CD4-positive, CD25-positive, alpha-beta regulatory T cell (primary cell): ENCODE measurements around the gene GRK3. TPM values are rescaled to one million over a fixed set of nuclear protein-coding genes. Genes with fewer than 3 reads are reported as not detected.

Source experiments
- ATAC-seq, 2 donors: fragments of 150-1000 bp; cut with Tn5 transposase; one replicate each; pipeline ENCODE4 v1.10.0; 2021; ENCODE audit warnings: low read depth in 2 of 2, moderate number of reproducible peaks in 2 of 2, moderate library complexity in 1 of 2
- DNase-seq, 3 donors: peaks; one replicate each; pipeline versions ENCODE4 v3.0.0 to v3.0.0-alpha.2; 2012 to 2022; ENCODE audit warnings: mixed read lengths in 1 of 3
- H3K27ac ChIP-seq: one replicate; pipeline ENCODE4 v1.7.0; 2013; ENCODE audit warnings: mild to moderate bottlenecking, low read length; ENCODE audit not compliant: insufficient read depth, poor library complexity, severe bottlenecking
- H3K27me3 ChIP-seq: one replicate; pipeline ENCODE4 v1.7.0; 2013; ENCODE audit warnings: low read length; ENCODE audit not compliant: control insufficient read depth, insufficient read depth
- H3K36me3 ChIP-seq: one replicate; pipeline ENCODE4 v1.7.0; 2013; ENCODE audit warnings: mild to moderate bottlenecking, low read length, moderate library complexity; ENCODE audit not compliant: control insufficient read depth, insufficient read depth
- H3K4me1 ChIP-seq: 2 replicates; pipeline ENCODE4 v1.7.0; 2013; ENCODE audit warnings: mild to moderate bottlenecking, low read length; ENCODE audit not compliant: insufficient read depth, control insufficient read depth, poor library complexity, severe bottlenecking
- H3K4me3 ChIP-seq: one replicate; pipeline ENCODE4 v1.7.0; 2013; ENCODE audit warnings: low read depth, mild to moderate bottlenecking, low read length, moderate library complexity
- H3K9me3 ChIP-seq, 2 experiments: 1 replicate in 1 of 2; 2 replicates in 1 of 2; pipeline ENCODE4 v1.7.0; 2013; ENCODE audit warnings: low read length in 2 of 2, mild to moderate bottlenecking in 1 of 2, moderate library complexity in 1 of 2; ENCODE audit not compliant: control insufficient read depth in 2 of 2
- H3K27ac Mint-ChIP-seq, 3 donors: one replicate each; pipeline ENCODE4 v1.8.0; 2020 to 2022; ENCODE audit warnings: mild to moderate bottlenecking in 3 of 3, mixed read lengths in 3 of 3, moderate library complexity in 2 of 3
- H3K27me3 Mint-ChIP-seq: one replicate; pipeline ENCODE4 v1.8.0; 2022; ENCODE audit warnings: mild to moderate bottlenecking, mixed read lengths
- H3K36me3 Mint-ChIP-seq: one replicate; pipeline ENCODE4 v1.8.0; 2020; ENCODE audit warnings: mixed read lengths
- H3K4me1 Mint-ChIP-seq, 4 donors: one replicate each; pipeline ENCODE4 v1.8.0; 2020 to 2022; ENCODE audit warnings: mixed read lengths in 4 of 4, mild to moderate bottlenecking in 1 of 4
- H3K4me3 Mint-ChIP-seq, 4 donors: one replicate each; pipeline ENCODE4 v1.8.0; 2020 to 2022; ENCODE audit warnings: mild to moderate bottlenecking in 4 of 4, mixed read lengths in 4 of 4, moderate library complexity in 3 of 4
- H3K9me3 Mint-ChIP-seq, 7 donors: one replicate each; pipeline ENCODE4 v1.8.0; 2020 to 2022; ENCODE audit warnings: mixed read lengths in 7 of 7, mild to moderate bottlenecking in 3 of 7, moderate library complexity in 2 of 7
- polyA plus RNA-seq, 4 donors: library from polyadenylated mRNA; unstranded; fragments of 300-500 nt; fragmentation: Illumina TruSeq; gene quantifications; one replicate each; pipeline ENCODE4 v1.2.3, GENCODE V29; 2021
- total RNA-seq: library from RNA; stranded (reverse); gene quantifications from one replicate; pipeline ENCODE4 v1.2.3, GENCODE V29; 2022

Gene GRK3
- total and polyA plus RNA-seq, 5 donors from 2014 or later = 0.51 to 3.5 (median 1.1) TPM

DNA sequence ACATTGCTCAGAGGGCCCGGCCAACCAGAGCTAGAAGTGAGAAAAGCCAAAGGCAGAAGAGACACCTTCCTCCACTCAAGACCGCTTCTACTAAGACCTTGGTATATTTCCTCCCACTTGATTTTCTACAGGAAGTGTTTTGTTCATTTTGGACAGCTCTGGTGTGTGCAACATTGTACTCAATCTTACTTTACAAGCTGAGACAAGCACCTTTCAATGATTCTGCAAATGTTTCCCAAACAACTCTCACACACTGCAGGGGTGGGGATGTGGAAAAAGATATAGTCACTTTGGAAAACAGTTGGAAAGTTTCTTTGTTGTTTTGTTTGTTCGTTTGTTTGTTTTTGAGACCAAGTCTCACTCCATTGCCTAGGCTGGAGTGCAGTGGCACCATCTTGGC lies 193.2 kb downstream of the GRK3 start:
- H3K36me3 Mint-ChIP-seq = no peaks in the 10 kb centered on the region
- H3K4me1 Mint-ChIP-seq = peaks cover 0 to 4% (median 0%) of the 10 kb centered on the region in 4 donors
- peak in 1 of 3 donors; percentile 46 for DNase-seq
- ATAC-seq = no peak
- no peaks in the 10 kb centered on the region for H3K9me3 Mint-ChIP-seq
- Histone ChIP-seq H3K4me1 (no peaks in the 10 kb centered on the region), H3K9me3 (no peaks in the 10 kb centered on the region), H3K4me3 (no peak overlapping the region), H3K27ac (no peak overlapping the region), H3K27me3 (no peaks in the 10 kb centered on the region), H3K36me3 (no peaks in the 10 kb centered on the region)
- H3K27me3 Mint-ChIP-seq = no peaks in the 10 kb centered on the region
- H3K27ac Mint-ChIP-seq = no peak overlapping the region
- no peak overlapping the region for H3K4me3 Mint-ChIP-seq

DNA sequence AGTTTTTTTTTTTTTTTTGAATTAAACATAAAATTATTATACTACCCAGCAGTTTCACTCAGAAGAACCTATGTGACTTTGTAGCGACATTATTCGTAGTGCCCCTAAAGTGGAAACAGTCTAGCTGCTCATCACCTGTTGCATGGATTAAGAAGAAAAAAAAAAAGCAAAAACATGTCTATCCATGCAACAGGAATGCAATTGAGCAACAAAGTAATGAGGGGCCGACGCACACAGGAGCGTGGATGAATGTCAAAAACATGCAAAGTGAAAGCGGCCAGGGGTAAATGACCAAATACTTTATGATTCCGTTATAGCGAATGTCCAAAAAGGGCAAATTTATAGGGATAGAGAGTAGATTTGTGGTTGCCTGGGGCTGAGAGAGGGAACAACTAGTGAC lies 193.8 kb downstream of the GRK3 start:
- H3K9me3 ChIP-seq = no peaks in the 10 kb centered on the region

DNA sequence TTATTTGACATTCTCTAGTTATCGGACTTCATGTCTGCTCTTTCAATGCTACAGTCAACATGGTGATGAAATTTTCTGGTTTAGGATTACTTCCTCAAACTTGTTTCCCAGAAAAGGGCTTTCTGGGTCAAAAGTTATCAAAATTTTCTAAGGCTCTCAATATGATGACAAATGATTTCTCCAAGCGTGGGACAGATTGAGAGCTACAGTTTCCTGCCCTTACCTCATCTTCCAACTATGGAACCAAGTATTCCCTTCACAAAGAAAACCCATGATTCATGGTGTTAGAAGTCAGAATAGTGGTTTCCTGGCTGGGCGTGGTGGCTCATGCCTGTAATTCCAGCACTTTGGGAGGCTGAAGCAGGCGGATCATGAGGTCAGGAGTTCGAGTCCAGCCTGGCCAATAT lies 195.4 kb downstream of the GRK3 start:
- DNase-seq = no peak
- H3K4me1 Mint-ChIP-seq = peaks cover 0 to 4% (median 0%) of the 10 kb centered on the region in 4 donors
- H3K27ac Mint-ChIP-seq = no peak overlapping the region
- H3K4me1 ChIP-seq = no peaks in the 10 kb centered on the region
- no peaks in the 10 kb centered on the region for H3K36me3 ChIP-seq
- no peaks in the 10 kb centered on the region for H3K9me3 ChIP-seq
- no peak for ATAC-seq
- no peaks in the 10 kb centered on the region for H3K36me3 Mint-ChIP-seq
- H3K27me3 ChIP-seq = no peaks in the 10 kb centered on the region
- peaks cover 0 to 1% (median 0%) of the 10 kb centered on the region in 7 donors for H3K9me3 Mint-ChIP-seq
- H3K27me3 Mint-ChIP-seq = no peaks in the 10 kb centered on the region
- no peak overlapping the region for H3K4me3 ChIP-seq
- H3K4me3 Mint-ChIP-seq = no peak overlapping the region
- H3K27ac ChIP-seq = no peak overlapping the region

More for the DNA sequence above, 193.8 kb downstream of the GRK3 start:
- no peak for DNase-seq
- H3K4me1 ChIP-seq = no peaks in the 10 kb centered on the region
- H3K4me1 Mint-ChIP-seq = peaks cover 0 to 4% (median 0%) of the 10 kb centered on the region in 4 donors
- no peaks in the 10 kb centered on the region for H3K36me3 ChIP-seq
- no peak for ATAC-seq
- H3K4me3 ChIP-seq = no peak overlapping the region
- H3K27ac Mint-ChIP-seq = no peak overlapping the region
- no peaks in the 10 kb centered on the region for H3K36me3 Mint-ChIP-seq
- H3K27me3 Mint-ChIP-seq = no peaks in the 10 kb centered on the region
- H3K4me3 Mint-ChIP-seq = no peak overlapping the region
- H3K9me3 Mint-ChIP-seq = no peaks in the 10 kb centered on the region
- H3K27ac ChIP-seq = no peak overlapping the region
- H3K27me3 ChIP-seq = no peaks in the 10 kb centered on the region

DNA sequence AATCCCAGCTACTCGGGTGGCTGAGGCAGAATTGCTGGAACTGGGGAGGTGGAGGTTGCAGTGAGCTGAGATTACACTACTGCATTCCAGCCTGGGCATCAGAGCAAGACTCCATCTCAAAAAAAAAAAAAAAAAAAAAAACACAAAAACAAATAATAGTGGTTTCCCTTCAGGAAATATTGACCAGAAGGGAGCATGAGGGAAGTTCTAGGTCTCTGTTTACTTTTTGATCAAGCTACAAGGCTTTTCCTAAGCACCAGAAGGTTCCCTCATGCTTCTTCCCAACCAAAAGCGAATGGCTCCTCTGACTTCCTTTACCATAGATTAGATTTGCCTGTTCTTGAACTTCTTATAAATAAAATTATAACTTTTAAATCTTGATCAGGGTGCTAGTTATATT lies 195.8 kb downstream of the GRK3 start:
- no peaks in the 10 kb centered on the region for H3K36me3 Mint-ChIP-seq
- H3K4me1 Mint-ChIP-seq = peaks cover 0 to 4% (median 0%) of the 10 kb centered on the region in 4 donors
- no peak overlapping the region for H3K4me3 Mint-ChIP-seq
- no peaks in the 10 kb centered on the region for H3K9me3 ChIP-seq
- no peak overlapping the region for H3K27ac ChIP-seq
- ATAC-seq (no peak), DNase-seq (no peak)
- H3K36me3 ChIP-seq = no peaks in the 10 kb centered on the region
- H3K4me1 ChIP-seq = no peaks in the 10 kb centered on the region
- H3K27ac Mint-ChIP-seq = no peak overlapping the region
- H3K27me3 Mint-ChIP-seq = no peaks in the 10 kb centered on the region
- H3K27me3 ChIP-seq = no peaks in the 10 kb centered on the region
- no peak overlapping the region for H3K4me3 ChIP-seq
- peaks cover 0 to 2% (median 0%) of the 10 kb centered on the region in 7 donors for H3K9me3 Mint-ChIP-seq

DNA sequence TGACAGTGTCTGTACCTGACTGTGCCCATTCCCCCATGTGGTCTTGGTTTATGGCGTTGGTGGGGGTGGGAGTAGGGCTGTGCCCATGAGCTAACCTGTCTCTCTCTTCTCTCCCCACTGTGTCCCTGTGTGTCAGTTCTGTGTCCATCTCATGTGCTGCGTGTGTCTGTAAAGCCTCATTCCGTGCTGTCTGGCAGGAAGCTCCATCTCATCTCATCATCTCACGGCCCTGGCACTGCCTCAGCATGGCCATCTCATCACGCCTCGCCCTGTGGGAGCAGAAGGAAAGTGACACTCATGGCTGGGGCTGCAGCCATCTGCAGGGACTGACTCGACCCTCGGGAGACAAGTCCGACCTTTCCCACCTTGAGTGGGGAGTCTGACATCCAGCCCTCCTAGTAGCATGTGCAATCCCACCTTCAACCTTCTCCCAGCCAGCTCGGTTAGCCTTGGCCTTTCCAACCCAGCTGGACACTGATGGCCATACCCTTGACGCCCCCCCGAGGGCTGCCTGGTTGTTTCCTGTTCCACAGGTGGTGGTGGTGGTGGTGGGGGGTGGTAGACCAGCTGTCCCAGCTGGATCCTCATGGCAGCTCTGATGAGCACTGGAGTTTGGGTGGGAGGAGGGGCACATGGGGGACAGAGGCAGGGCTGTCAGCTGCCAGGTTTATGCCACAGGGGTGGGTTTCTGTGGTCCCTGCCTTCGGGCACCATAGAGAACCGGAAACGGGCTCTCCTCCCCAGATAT lies 196.5 kb downstream of the GRK3 start:
- Mint-ChIP-seq H3K27me3 (no peaks in the 10 kb centered on the region), H3K36me3 (peaks cover 4% of the 10 kb centered on the region), H3K27ac (no peak overlapping the region), H3K4me3 (no peak overlapping the region), H3K4me1 (peaks cover 0 to 4% (median 0%) of the 10 kb centered on the region in 4 donors), H3K9me3 (peaks cover 0 to 7% (median under 1%) of the 10 kb centered on the region in 7 donors)
- DNase-seq (no peak), ATAC-seq (no peak)
- Histone ChIP-seq H3K9me3 (peaks cover 4 to 6% of the 10 kb centered on the region in 2 experiments), H3K27ac (no peak overlapping the region), H3K27me3 (no peaks in the 10 kb centered on the region), H3K4me3 (no peak overlapping the region), H3K36me3 (no peaks in the 10 kb centered on the region), H3K4me1 (no peaks in the 10 kb centered on the region)

DNA sequence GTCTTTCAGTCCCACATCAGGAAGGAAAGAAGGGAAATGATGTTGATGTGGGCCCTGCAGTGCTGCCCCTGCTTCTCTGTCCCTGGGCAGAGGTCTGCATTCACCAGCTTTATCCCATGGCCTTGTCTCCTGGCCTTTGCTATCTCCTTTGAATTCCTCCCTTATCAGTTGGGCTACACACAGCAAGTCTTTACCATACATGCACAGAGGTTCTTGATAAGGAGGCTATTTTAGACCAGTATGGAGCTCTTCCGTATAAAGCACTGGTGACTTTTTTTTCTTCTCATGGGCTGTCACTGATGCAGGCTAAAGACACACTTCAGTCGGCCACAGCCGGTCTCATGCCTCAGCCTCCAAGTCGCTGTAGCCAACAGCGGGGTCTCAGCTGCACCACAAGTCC lies 197.7 kb downstream of the GRK3 start:
- Histone ChIP-seq H3K4me3 (no peak overlapping the region), H3K27ac (no peak overlapping the region), H3K36me3 (no peaks in the 10 kb centered on the region), H3K27me3 (no peaks in the 10 kb centered on the region), H3K4me1 (no peaks in the 10 kb centered on the region), H3K9me3 (peaks cover 10 to 15% of the 10 kb centered on the region in 2 experiments)
- Mint-ChIP-seq H3K4me1 (peaks cover 0 to 4% (median 0%) of the 10 kb centered on the region in 4 donors), H3K36me3 (peaks cover 11% of the 10 kb centered on the region), H3K27me3 (no peaks in the 10 kb centered on the region), H3K27ac (no peak overlapping the region), H3K4me3 (no peak overlapping the region), H3K9me3 (peaks cover 0 to 14% (median 8%) of the 10 kb centered on the region in 7 donors)
- ATAC-seq (no peak), DNase-seq (no peak)

DNA sequence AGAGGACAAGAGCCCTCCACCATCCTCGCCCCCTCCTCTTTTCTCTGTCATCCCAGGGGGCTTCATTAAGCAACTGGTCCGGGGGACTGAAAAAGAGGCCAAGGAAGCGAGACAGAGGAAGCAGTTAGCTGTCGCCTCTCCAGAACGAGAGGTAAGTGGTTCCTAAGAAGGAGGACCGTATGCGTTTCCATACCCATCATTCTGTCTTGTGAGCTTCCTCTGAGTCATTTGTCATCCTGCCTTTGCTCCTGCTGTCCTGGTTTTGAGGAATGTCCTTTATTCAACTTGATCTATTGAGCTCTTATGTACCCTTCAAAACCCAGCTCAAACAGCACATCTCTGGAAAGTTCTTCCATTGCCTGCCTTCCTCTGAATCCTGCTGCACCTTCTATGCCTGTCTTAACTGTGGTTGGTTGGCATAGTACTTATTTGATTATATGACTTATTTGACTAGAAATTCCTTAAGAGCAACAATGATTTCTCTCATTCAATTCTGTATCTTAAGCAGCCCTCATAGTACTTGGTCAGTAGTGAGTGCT lies 198.8 kb downstream of the GRK3 start:
- no peak overlapping the region for H3K4me3 Mint-ChIP-seq
- Histone ChIP-seq H3K4me1 (no peaks in the 10 kb centered on the region), H3K36me3 (no peaks in the 10 kb centered on the region), H3K27ac (no peak overlapping the region), H3K9me3 (peaks cover 10 to 15% of the 10 kb centered on the region in 2 experiments), H3K27me3 (no peaks in the 10 kb centered on the region), H3K4me3 (no peak overlapping the region)
- ATAC-seq (no peak), DNase-seq (no peak)
- peaks cover 11% of the 10 kb centered on the region for H3K36me3 Mint-ChIP-seq
- peaks cover 0 to 4% (median 0%) of the 10 kb centered on the region in 4 donors for H3K4me1 Mint-ChIP-seq
- no peaks in the 10 kb centered on the region for H3K27me3 Mint-ChIP-seq
- H3K27ac Mint-ChIP-seq = no peak overlapping the region
- peaks cover 0 to 15% (median 8%) of the 10 kb centered on the region in 7 donors for H3K9me3 Mint-ChIP-seq
